Bronchial epithelial cell (primary cell): Measurements from ENCODE around the gene SURF4. TPM values are rescaled to one million over a fixed set of nuclear protein-coding genes. Genes with fewer than 3 reads are reported as not detected.
A peak's percentile ranks its signal among the peaks of the same experiment; 100 is the strongest.

Experiments
- DNase-seq: peaks from one replicate; pipeline ENCODE4 v3.0.0-alpha.2; 2010; ENCODE audit warnings: low read depth
- FAIRE-seq: peaks from 2 replicates; lab custom pipeline; 2011; peaks lifted over from hg19 to GRCh38; lab: Jason Lieb, UNC
- H3K27me3 ChIP-seq: 2 replicates; pipeline ENCODE4 v1.5.1; 2011; ENCODE audit warnings: low read length; ENCODE audit not compliant: control insufficient read depth, insufficient read depth
- H3K36me3 ChIP-seq: 2 replicates; pipeline ENCODE4 v1.5.1; 2011; ENCODE audit warnings: low read length; ENCODE audit not compliant: control insufficient read depth, insufficient read depth
- H3K4me3 ChIP-seq: 2 replicates; pipeline ENCODE4 v1.5.1; 2011; ENCODE audit warnings: mild to moderate bottlenecking, low read depth, low read length, control low read depth
- CTCF ChIP-seq: IDR thresholded peaks from 2 replicates; pipeline ENCODE4 v1.5.1; 2011; ENCODE audit warnings: mild to moderate bottlenecking, moderate library complexity, low read length, control low read depth, inconsistent platforms; ENCODE audit not compliant: insufficient read depth, severe bottlenecking
- total RNA-seq: library from RNA; depleted of rRNA; stranded (reverse); fragments of >200 nt; gene quantifications from 2 replicates; pipeline ENCODE4 v1.2.1, GENCODE V29; 2014

SURF4 gene
- total RNA-seq, 1 donor from 2014 or later: 295 TPM

- DNase-seq (no peak), FAIRE-seq (no peak)
- TF ChIP-seq CTCF: no peak
- H3K36me3 ChIP-seq: peaks cover 10% of the 10 kb centered on the region
- H3K4me3 ChIP-seq: no peak overlapping the region
- H3K27me3 ChIP-seq: no peaks in the 10 kb centered on the region
These were observed 25.7 kb upstream of the SURF4 start for GRCh38 chr9:133401588-133401987.

DNA sequence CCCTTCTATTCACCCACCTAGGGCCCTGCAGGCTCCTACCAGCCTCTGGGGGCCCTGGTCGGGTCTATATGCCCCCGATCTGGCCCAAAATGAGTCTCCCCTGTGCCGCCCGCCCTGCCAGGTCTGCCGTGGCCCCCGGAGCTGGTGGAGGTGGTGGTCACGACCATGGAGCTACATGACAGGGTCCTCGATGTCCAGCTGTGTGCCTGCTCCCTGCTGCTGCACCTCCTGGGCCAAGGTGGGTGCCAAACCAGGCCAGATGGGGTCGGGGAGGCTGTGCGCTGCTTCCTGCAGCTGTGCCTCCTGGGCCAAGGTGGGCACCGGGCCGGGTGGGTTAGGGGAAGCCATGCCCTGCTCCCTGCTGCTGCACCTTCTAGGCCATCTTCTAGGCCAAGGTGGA, 24.4 kb upstream of the SURF4 start:
- FAIRE-seq (no peak), DNase-seq (no peak)
- no peak overlapping the region for H3K4me3 ChIP-seq
- no peaks in the 10 kb centered on the region for H3K27me3 ChIP-seq
- H3K36me3 ChIP-seq: peaks cover 1% of the 10 kb centered on the region
- TF ChIP-seq CTCF: no peak

DNA sequence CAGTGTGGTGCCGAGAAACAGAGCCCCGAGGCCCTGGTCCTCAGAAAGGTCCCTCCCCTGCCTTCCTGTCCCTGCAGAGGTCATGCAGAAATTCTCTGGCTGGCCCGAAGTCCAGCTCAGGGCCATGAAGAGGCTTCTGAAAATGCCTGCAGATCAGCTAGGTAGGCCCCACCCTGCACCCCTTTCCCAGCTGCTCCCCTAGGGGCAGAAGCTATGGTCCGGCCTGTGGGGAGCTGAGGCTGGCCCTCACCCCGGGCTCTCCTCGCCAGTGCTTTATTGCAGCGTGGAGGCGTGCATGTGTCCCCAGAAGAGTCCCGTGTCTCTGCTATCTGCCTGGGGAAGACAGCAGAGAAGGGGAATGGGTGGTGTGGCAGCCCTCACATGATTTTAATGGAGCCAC, 22.0 kb upstream of the SURF4 start:
- H3K27me3 ChIP-seq: peaks cover 2% of the 10 kb centered on the region
- TF ChIP-seq CTCF: no peak
- FAIRE-seq: no peak

GRCh38 chr9:133397370-133397769, 21.5 kb upstream of the SURF4 start:
- H3K36me3 ChIP-seq: no peaks in the 10 kb centered on the region
- no peak for TF ChIP-seq CTCF
- peaks cover 2% of the 10 kb centered on the region for H3K27me3 ChIP-seq
- FAIRE-seq: no peak
- H3K4me3 ChIP-seq: no peak overlapping the region
- DNase-seq: no peak

More for the DNA sequence above, 22.0 kb upstream of the SURF4 start:
- DNase-seq: no peak
- Histone ChIP-seq H3K36me3 (no peaks in the 10 kb centered on the region), H3K4me3 (no peak overlapping the region)

DNA sequence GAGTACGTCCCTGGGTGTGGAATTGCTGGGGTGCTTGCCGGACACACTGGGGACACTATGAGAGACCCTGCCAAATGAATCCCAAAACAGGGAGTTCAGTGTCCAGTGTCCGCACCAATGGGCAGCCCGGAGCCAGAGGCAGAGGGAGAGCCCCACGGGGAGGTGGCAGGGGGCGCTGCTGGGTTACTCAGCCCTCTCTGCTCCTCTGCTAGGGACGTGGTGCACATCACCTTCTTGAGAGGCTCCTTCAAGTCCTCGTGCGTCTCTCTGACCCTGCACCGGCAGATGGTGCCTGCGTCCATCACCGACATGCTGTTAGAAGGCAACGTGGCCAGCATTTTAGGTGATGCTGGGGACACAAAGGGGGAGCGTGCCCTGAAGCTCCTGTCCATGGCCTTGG, 21.1 kb upstream of the SURF4 start:
- Histone ChIP-seq H3K4me3 (no peak overlapping the region), H3K36me3 (no peaks in the 10 kb centered on the region), H3K27me3 (peaks cover 2% of the 10 kb centered on the region)
- TF ChIP-seq CTCF: peak; percentile 52
- no peak for DNase-seq
- no peak for FAIRE-seq

GRCh38 chr9:133394687-133395271, 18.9 kb upstream of the SURF4 start:
- no peak overlapping the region for H3K4me3 ChIP-seq
- H3K27me3 ChIP-seq: peaks cover 2% of the 10 kb centered on the region
- no peaks in the 10 kb centered on the region for H3K36me3 ChIP-seq
- DNase-seq (no peak), FAIRE-seq (no peak)
- peak; percentile 16 for TF ChIP-seq CTCF
